ENCODE data around the gene SLC46A3.

Gene SLC46A3

DNA sequence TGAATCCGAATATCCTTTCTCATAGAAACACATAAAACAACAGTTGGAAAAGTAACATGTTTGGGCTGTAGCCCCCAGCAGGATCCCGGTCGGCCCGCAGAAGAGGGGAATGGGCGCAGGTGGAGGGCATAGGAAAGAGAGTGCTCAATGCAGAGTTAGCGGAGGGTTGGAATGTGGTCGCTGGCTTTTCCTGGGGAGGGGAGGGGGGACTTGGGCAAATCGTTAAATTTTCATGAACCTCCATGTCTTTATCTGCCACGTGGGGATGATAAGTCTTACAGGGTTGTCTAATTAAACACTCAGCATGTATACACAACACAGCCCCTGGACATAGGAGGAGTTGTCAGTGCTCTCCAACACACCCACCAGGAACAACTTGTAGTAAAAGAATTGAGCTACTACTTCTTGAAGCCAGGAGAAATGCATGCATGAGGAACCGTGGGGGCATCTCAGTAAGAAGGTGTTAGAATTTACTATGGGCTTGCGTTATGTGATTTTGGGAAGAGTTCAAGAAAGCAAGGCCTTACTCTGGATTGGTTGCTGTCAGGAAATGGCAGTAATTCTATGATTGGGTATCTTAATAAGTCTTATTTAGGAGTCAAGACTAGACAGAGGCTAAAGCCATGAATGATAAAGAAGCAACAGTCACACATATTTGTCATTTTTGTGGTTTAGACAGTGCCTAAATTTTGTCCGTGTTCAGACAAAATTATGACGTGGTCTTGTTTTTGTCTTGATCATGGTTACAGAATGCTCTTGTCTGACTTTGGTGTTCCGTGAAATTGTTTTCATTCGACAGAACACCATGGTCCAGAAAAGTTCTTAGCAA, 671 bp upstream of the SLC46A3 start:
- TF ChIP-seq GLIS3 (CRISPR knock-in tag; IDR thresholded peaks at IDR 0.05) (no peak), ZNF565 (CRISPR knock-in tag; conservative IDR thresholded peaks at IDR 0.05; ENCODE audit: low read depth) (no peak), ZFP30 (CRISPR knock-in tag; IDR thresholded peaks at IDR 0.05) (no peak), ZNF8 (CRISPR knock-in tag; IDR thresholded peaks at IDR 0.05) (no peak), ARNTL (CRISPR knock-in tag; IDR thresholded peaks at IDR 0.05; ENCODE audit: borderline replicate concordance, low read depth) (no peak), PPARA (CRISPR knock-in tag; IDR thresholded peaks at IDR 0.05; ENCODE audit: borderline replicate concordance) (no peak), ESRRG (CRISPR knock-in tag; IDR thresholded peaks at IDR 0.05) (no peak), ZC3H10 (CRISPR knock-in tag; IDR thresholded peaks at IDR 0.05) (no peak), RARB (CRISPR knock-in tag; IDR thresholded peaks at IDR 0.05) (no peak)
- TF ChIP-seq, protein P1, sequence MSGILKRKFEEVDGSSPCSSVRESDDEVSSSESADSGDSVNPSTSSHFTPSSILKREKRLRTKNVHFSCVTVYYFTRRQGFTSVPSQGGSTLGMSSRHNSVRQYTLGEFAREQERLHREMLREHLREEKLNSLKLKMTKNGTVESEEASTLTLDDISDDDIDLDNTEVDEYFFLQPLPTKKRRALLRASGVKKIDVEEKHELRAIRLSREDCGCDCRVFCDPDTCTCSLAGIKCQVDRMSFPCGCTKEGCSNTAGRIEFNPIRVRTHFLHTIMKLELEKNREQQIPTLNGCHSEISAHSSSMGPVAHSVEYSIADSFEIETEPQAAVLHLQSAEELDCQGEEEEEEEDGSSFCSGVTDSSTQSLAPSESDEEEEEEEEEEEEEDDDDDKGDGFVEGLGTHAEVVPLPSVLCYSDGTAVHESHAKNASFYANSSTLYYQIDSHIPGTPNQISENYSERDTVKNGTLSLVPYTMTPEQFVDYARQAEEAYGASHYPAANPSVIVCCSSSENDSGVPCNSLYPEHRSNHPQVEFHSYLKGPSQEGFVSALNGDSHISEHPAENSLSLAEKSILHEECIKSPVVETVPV (CRISPR knock-in tag; IDR thresholded peaks at IDR 0.05) = no peak
- TF ChIP-seq, protein P2, sequence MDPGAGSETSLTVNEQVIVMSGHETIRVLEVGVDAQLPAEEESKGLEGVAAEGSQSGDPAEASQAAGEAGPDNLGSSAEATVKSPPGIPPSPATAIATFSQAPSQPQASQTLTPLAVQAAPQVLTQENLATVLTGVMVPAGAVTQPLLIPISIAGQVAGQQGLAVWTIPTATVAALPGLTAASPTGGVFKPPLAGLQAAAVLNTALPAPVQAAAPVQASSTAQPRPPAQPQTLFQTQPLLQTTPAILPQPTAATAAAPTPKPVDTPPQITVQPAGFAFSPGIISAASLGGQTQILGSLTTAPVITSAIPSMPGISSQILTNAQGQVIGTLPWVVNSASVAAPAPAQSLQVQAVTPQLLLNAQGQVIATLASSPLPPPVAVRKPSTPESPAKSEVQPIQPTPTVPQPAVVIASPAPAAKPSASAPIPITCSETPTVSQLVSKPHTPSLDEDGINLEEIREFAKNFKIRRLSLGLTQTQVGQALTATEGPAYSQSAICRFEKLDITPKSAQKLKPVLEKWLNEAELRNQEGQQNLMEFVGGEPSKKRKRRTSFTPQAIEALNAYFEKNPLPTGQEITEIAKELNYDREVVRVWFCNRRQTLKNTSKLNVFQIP (CRISPR knock-in tag; IDR thresholded peaks at IDR 0.05; ENCODE audit: borderline replicate concordance, low read depth) = no peak
- TF ChIP-seq, protein P3, sequence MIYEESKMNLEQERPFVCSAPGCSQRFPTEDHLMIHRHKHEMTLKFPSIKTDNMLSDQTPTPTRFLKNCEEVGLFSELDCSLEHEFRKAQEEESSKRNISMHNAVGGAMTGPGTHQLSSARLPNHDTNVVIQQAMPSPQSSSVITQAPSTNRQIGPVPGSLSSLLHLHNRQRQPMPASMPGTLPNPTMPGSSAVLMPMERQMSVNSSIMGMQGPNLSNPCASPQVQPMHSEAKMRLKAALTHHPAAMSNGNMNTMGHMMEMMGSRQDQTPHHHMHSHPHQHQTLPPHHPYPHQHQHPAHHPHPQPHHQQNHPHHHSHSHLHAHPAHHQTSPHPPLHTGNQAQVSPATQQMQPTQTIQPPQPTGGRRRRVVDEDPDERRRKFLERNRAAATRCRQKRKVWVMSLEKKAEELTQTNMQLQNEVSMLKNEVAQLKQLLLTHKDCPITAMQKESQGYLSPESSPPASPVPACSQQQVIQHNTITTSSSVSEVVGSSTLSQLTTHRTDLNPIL (CRISPR knock-in tag; IDR thresholded peaks at IDR 0.05; ENCODE audit: low read depth) = no peak
- ATAC-seq = no peak

DNA sequence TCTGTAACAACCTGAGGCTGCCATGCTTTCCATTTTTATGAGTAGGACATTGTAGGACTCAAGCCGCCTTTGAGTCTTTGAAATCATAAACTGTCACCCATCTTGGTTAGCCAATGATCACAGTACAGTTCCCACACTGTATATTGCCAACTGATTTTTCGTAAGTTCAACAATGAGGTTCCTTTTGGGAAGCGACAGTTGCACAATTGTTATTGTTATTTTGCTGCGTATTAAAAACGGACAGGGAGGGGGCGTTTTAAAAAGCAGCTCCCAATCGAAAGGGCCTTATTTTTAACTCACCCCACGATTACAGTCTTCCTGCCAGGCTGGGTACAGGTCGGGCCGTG, 601 bp downstream of the SLC46A3 start:
- TF ChIP-seq GLIS3 (CRISPR knock-in tag; IDR thresholded peaks at IDR 0.05) (no peak), ESRRG (CRISPR knock-in tag; IDR thresholded peaks at IDR 0.05) (no peak), TOX (CRISPR knock-in tag; IDR thresholded peaks at IDR 0.05; ENCODE audit: borderline replicate concordance) (no peak), ZNF8 (CRISPR knock-in tag; IDR thresholded peaks at IDR 0.05) (no peak), SNAI2 (CRISPR knock-in tag; IDR thresholded peaks at IDR 0.05) (no peak), ZNF565 (CRISPR knock-in tag; conservative IDR thresholded peaks at IDR 0.05; ENCODE audit: low read depth) (no peak), ARNTL (CRISPR knock-in tag; IDR thresholded peaks at IDR 0.05; ENCODE audit: borderline replicate concordance, low read depth) (no peak), ZNF70 (CRISPR knock-in tag; IDR thresholded peaks at IDR 0.05) (no peak), PPARA (CRISPR knock-in tag; IDR thresholded peaks at IDR 0.05; ENCODE audit: borderline replicate concordance) (no peak), OSR1 (CRISPR knock-in tag; IDR thresholded peaks at IDR 0.05) (no peak), BACH2 (CRISPR knock-in tag; IDR thresholded peaks at IDR 0.05; ENCODE audit: borderline replicate concordance) (no peak), TCF4 (CRISPR knock-in tag; IDR thresholded peaks at IDR 0.05; ENCODE audit: borderline replicate concordance) (no peak), ZFP3 (CRISPR knock-in tag; IDR thresholded peaks at IDR 0.05) (no peak), ISL1 (CRISPR knock-in tag; IDR thresholded peaks at IDR 0.05) (no peak)
- TF ChIP-seq, protein P4, sequence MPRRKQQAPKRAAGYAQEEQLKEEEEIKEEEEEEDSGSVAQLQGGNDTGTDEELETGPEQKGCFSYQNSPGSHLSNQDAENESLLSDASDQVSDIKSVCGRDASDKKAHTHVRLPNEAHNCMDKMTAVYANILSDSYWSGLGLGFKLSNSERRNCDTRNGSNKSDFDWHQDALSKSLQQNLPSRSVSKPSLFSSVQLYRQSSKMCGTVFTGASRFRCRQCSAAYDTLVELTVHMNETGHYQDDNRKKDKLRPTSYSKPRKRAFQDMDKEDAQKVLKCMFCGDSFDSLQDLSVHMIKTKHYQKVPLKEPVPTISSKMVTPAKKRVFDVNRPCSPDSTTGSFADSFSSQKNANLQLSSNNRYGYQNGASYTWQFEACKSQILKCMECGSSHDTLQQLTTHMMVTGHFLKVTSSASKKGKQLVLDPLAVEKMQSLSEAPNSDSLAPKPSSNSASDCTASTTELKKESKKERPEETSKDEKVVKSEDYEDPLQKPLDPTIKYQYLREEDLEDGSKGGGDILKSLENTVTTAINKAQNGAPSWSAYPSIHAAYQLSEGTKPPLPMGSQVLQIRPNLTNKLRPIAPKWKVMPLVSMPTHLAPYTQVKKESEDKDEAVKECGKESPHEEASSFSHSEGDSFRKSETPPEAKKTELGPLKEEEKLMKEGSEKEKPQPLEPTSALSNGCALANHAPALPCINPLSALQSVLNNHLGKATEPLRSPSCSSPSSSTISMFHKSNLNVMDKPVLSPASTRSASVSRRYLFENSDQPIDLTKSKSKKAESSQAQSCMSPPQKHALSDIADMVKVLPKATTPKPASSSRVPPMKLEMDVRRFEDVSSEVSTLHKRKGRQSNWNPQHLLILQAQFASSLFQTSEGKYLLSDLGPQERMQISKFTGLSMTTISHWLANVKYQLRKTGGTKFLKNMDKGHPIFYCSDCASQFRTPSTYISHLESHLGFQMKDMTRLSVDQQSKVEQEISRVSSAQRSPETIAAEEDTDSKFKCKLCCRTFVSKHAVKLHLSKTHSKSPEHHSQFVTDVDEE (CRISPR knock-in tag; IDR thresholded peaks at IDR 0.05) = no peak
- TF ChIP-seq, protein P5, sequence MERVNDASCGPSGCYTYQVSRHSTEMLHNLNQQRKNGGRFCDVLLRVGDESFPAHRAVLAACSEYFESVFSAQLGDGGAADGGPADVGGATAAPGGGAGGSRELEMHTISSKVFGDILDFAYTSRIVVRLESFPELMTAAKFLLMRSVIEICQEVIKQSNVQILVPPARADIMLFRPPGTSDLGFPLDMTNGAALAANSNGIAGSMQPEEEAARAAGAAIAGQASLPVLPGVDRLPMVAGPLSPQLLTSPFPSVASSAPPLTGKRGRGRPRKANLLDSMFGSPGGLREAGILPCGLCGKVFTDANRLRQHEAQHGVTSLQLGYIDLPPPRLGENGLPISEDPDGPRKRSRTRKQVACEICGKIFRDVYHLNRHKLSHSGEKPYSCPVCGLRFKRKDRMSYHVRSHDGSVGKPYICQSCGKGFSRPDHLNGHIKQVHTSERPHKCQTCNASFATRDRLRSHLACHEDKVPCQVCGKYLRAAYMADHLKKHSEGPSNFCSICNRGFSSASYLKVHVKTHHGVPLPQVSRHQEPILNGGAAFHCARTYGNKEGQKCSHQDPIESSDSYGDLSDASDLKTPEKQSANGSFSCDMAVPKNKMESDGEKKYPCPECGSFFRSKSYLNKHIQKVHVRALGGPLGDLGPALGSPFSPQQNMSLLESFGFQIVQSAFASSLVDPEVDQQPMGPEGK (CRISPR knock-in tag; IDR thresholded peaks at IDR 0.05; ENCODE audit: borderline replicate concordance) = no peak
- peak; percentile 8; the same call in 2 of the 3 replicates for ATAC-seq

Data from SK-N-SH treated with all-trans-retinoic acid at 6 μM for 48 hours (cell line).